OCI-LY7 (cell line): ENCODE measurements around the gene PRKCA. TPM values are rescaled to one million over a fixed set of nuclear protein-coding genes. Genes with fewer than 3 reads are reported as not detected.

Experiments
- BruUV-seq: library from RNA; stranded (reverse); fragments of 400-500 nt; replicated peaks from 2 replicates; lab custom pipeline; 2021; lab: Mats Ljungman, UMichigan
- CTCF ChIA-PET: fragments of 300-600 bp; sonication (Branson Sonifier 250); formaldehyde crosslinking; loops from one replicate; lab custom pipeline; 2022; ENCODE audit warnings: antibody characterized with exemption; ENCODE audit not compliant: unreplicated experiment; lab: Charles Lee
- POLR2A ChIA-PET: fragments of 300-600 bp; sonication (Branson Sonifier 250); formaldehyde crosslinking; loops from one replicate; lab custom pipeline; 2022; ENCODE audit warnings: antibody characterized with exemption; lab: Charles Lee
- DNase-seq: peaks from one replicate; pipeline ENCODE4 v3.0.0-alpha.2; 2015; ENCODE audit warnings: low spot score
- H2AFZ ChIP-seq: fragments of 200-600 bp; sonication (generic), shearing (Covaris generic); 2 replicates; pipeline ENCODE4 v1.6.1; 2014; ENCODE audit warnings: mild to moderate bottlenecking, antibody characterized with exemption, low read length, moderate library complexity
- H3K27ac ChIP-seq: fragments of 200-600 bp; sonication (generic); 2 replicates; pipeline ENCODE4 v1.5.1; 2014; ENCODE audit warnings: mixed run types, low read depth, mild to moderate bottlenecking, moderate library complexity, low read length, inconsistent platforms; ENCODE audit not compliant: poor library complexity, severe bottlenecking
- H3K36me3 ChIP-seq: fragments of 200-600 bp; sonication (generic); 2 replicates; pipeline ENCODE4 v1.6.1; 2014; ENCODE audit warnings: mild to moderate bottlenecking, antibody characterized with exemption, low read length, moderate library complexity, mixed read lengths; ENCODE audit not compliant: insufficient read depth
- H3K4me1 ChIP-seq: fragments of 200-600 bp; sonication (generic); 2 replicates; pipeline ENCODE4 v1.5.1; 2014; ENCODE audit warnings: mild to moderate bottlenecking, low read length; ENCODE audit not compliant: insufficient read depth, poor library complexity, severe bottlenecking
- H3K4me2 ChIP-seq: fragments of 200-600 bp; sonication (generic); 2 replicates; pipeline ENCODE4 v1.6.1; 2014; ENCODE audit warnings: mild to moderate bottlenecking, low read length
- H3K4me3 ChIP-seq: fragments of 200-600 bp; sonication (generic); 2 replicates; pipeline ENCODE4 v1.5.1; 2014; ENCODE audit warnings: mild to moderate bottlenecking, low read depth, low read length; ENCODE audit not compliant: poor library complexity, severe bottlenecking
- H3K79me2 ChIP-seq: fragments of 200-600 bp; sonication (generic); 2 replicates; pipeline ENCODE4 v1.6.1; 2016; ENCODE audit warnings: low read depth, mild to moderate bottlenecking, low read length, moderate library complexity, mixed read lengths; ENCODE audit not compliant: insufficient read depth
- H3K9me2 ChIP-seq: fragments of 200-600 bp; sonication (generic); 2 replicates; pipeline ENCODE4 v1.6.1; 2016; ENCODE audit warnings: mild to moderate bottlenecking, low read length, mixed read lengths; ENCODE audit not compliant: insufficient read depth
- H3K9me3 ChIP-seq: fragments of 200-600 bp; sonication (generic); 2 replicates; pipeline ENCODE4 v1.6.1; 2014; ENCODE audit warnings: mild to moderate bottlenecking, mixed run types, low read length, mixed read lengths
- H4K20me1 ChIP-seq: fragments of 200-600 bp; sonication (generic); 2 replicates; pipeline ENCODE4 v1.6.1; 2014; ENCODE audit warnings: mild to moderate bottlenecking, antibody characterized with exemption, low read length, moderate library complexity, mixed read lengths; ENCODE audit not compliant: insufficient read depth
- EZH2phosphoT487 ChIP-seq: fragments of 200-600 bp; sonication (generic); IDR thresholded peaks from 2 replicates; pipeline ENCODE4 v1.6.1; 2018; ENCODE audit warnings: low read depth, borderline replicate concordance, mild to moderate bottlenecking, mixed run types, antibody characterized with exemption, low read length, moderate library complexity, mixed read lengths
- intact Hi-C: fragments of 100-400 bp; cut with micrococcal nuclease; formaldehyde crosslinking; loops from one replicate; pipeline ENCODE4 v1.10.0; 2022; ENCODE audit not compliant: unreplicated experiment
- total RNA-seq, 2 experiments: library from RNA; depleted of rRNA in 1 of 2; stranded (reverse); fragments of >200 nt in 1 of 2; shearing (Covaris generic) in 1 of 2; gene quantifications; 2 replicates each; pipeline ENCODE4 v1.2.3, GENCODE V29; 2014 to 2022
- TF ChIP-seq, protein P1 (sequence below): fragments of 200-600 bp; sonication (generic); conservative IDR thresholded peaks from 2 replicates; pipeline ENCODE4 v1.5.1; 2014; ENCODE audit warnings: mild to moderate bottlenecking, antibody characterized with exemption, low read length, moderate library complexity, mixed read lengths

PRKCA gene
- total RNA-seq, 2 experiments from 2014 or later: 6.6 to 32.1 TPM

GRCh38 chr17:66290101-66290722, 12.2 kb upstream of the PRKCA start:
- Histone ChIP-seq H3K4me1 (no peaks in the 10 kb centered on the region), H4K20me1 (no peaks in the 10 kb centered on the region), H3K9me3 (no peaks in the 10 kb centered on the region), H3K4me2 (no peak overlapping the region), H3K79me2 (no peaks in the 10 kb centered on the region), H3K4me3 (no peak overlapping the region), H2AFZ (no peak overlapping the region), H3K36me3 (no peaks in the 10 kb centered on the region), H3K27ac (no peak overlapping the region), H3K9me2 (no peaks in the 10 kb centered on the region)
- TF ChIP-seq, protein P1, sequence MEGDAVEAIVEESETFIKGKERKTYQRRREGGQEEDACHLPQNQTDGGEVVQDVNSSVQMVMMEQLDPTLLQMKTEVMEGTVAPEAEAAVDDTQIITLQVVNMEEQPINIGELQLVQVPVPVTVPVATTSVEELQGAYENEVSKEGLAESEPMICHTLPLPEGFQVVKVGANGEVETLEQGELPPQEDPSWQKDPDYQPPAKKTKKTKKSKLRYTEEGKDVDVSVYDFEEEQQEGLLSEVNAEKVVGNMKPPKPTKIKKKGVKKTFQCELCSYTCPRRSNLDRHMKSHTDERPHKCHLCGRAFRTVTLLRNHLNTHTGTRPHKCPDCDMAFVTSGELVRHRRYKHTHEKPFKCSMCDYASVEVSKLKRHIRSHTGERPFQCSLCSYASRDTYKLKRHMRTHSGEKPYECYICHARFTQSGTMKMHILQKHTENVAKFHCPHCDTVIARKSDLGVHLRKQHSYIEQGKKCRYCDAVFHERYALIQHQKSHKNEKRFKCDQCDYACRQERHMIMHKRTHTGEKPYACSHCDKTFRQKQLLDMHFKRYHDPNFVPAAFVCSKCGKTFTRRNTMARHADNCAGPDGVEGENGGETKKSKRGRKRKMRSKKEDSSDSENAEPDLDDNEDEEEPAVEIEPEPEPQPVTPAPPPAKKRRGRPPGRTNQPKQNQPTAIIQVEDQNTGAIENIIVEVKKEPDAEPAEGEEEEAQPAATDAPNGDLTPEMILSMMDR: peak; percentile 66
- TF ChIP-seq EZH2phosphoT487: no peak
- ChIA-PET CTCF (no interaction called here), POLR2A (no interaction called here)
- peak; percentile 26 for DNase-seq
- BruUV-seq: no TSS peak
- intact Hi-C loops: no loop called here

- POLR2A ChIA-PET: interaction anchor here (0.6 to 0.7 kb wide), 2 partner anchors 254 to 257 kb away, joined by 3 to 7 read pairs; no protein-coding TSS in a partner anchor
- intact Hi-C loops: no loop called here
Observed at GRCh38 chr17:66292353-66292752, 10.1 kb upstream of the PRKCA start.

More at GRCh38 chr17:66292353-66292752, 10.1 kb upstream of the PRKCA start:
- no peak overlapping the region for H3K4me2 ChIP-seq
- CTCF ChIA-PET: no interaction called here
- no TSS peak for BruUV-seq
- H3K36me3 ChIP-seq: no peaks in the 10 kb centered on the region
- no peaks in the 10 kb centered on the region for H4K20me1 ChIP-seq
- no peaks in the 10 kb centered on the region for H3K79me2 ChIP-seq
- no peaks in the 10 kb centered on the region for H3K9me2 ChIP-seq
- no peak overlapping the region for H2AFZ ChIP-seq
- no peak overlapping the region for H3K27ac ChIP-seq
- DNase-seq: no peak
- H3K4me3 ChIP-seq: no peak overlapping the region
- no peaks in the 10 kb centered on the region for H3K4me1 ChIP-seq
- TF ChIP-seq, protein P1: no peak
- TF ChIP-seq EZH2phosphoT487: no peak
- H3K9me3 ChIP-seq: no peaks in the 10 kb centered on the region
